ENCODE results near the gene FAM181A. TPM values are rescaled to one million over a fixed set of nuclear protein-coding genes. Genes with fewer than 3 reads are reported as not detected.

Gene FAM181A
- polyA plus RNA-seq, 1 donor (not counting 4 experiments of a cell fraction or from before 2014, with no cell fraction given): 0.04 TPM

DNA sequence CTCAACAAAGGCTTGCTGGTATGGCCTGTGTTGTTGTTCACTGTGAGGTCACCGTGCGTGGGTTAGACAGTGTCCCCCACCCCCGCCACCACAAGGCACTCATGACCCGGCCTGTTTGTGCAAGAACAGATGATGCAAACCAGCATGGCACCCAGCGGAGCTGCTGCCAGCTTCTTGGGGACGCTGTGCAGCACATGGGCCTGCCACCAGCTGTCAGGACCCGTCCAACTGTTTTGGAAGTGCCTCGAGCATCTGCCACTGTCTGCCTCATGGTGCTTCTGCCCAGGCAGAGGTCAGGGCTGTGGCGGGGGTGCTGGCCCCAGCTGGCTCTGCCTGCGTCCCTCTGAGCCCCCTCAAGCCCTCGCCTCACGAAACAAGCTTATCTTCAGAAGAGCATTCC lies 47.7 kb downstream of the FAM181A start:
- Histone ChIP-seq H3K9me1 (ENCODE audit: control insufficient read depth, extremely low read depth, insufficient read depth, low read length) (no peaks in the 10 kb centered on the region), H3K27me3 (ENCODE audit: control insufficient read depth, extremely low read depth, insufficient read depth, low read length) (peaks cover 22% of the 10 kb centered on the region), H3K4me3 (ENCODE audit: control insufficient read depth in 2 of 3, extremely low read depth in 1 of 3, insufficient read depth in 2 of 3, low read depth in 1 of 3, low read length in 3 of 3) (no peak overlapping the region), H3K9me3 (ENCODE audit: control insufficient read depth, low read depth, low read length) (no peaks in the 10 kb centered on the region), H3K27ac (ENCODE audit: control insufficient read depth, insufficient read depth, low read length) (no peak overlapping the region), H3K4me2 (ENCODE audit: control insufficient read depth, extremely low read depth, insufficient read depth, low read depth, low read length) (no peak overlapping the region), H3K36me3 (ENCODE audit: control insufficient read depth in 2 of 2, extremely low read depth in 1 of 2, insufficient read depth in 2 of 2, low read length in 2 of 2) (no peaks in the 10 kb centered on the region), H3K4me1 (ENCODE audit: control insufficient read depth, extremely low read depth, insufficient read depth, low read length) (no peaks in the 10 kb centered on the region), H3K9ac (ENCODE audit: control insufficient read depth, extremely low read depth, insufficient read depth, low read length) (no peak overlapping the region), H2AFZ (ENCODE audit: control insufficient read depth, low read length) (no peak overlapping the region), H4K20me1 (ENCODE audit: control insufficient read depth, extremely low read depth, insufficient read depth, low read length) (no peaks in the 10 kb centered on the region), H3K79me2 (ENCODE audit: control insufficient read depth, insufficient read depth, low read length) (no peaks in the 10 kb centered on the region)
- DNase-seq (ENCODE audit: low read depth, low spot score) (no peak), FAIRE-seq (no peak)
- dilution Hi-C loops (cut with MboI; ENCODE audit: extremely low pct_ligation_motif_present, low sequenced_read_pairs): no loop called here
- TF ChIP-seq, protein P1, sequence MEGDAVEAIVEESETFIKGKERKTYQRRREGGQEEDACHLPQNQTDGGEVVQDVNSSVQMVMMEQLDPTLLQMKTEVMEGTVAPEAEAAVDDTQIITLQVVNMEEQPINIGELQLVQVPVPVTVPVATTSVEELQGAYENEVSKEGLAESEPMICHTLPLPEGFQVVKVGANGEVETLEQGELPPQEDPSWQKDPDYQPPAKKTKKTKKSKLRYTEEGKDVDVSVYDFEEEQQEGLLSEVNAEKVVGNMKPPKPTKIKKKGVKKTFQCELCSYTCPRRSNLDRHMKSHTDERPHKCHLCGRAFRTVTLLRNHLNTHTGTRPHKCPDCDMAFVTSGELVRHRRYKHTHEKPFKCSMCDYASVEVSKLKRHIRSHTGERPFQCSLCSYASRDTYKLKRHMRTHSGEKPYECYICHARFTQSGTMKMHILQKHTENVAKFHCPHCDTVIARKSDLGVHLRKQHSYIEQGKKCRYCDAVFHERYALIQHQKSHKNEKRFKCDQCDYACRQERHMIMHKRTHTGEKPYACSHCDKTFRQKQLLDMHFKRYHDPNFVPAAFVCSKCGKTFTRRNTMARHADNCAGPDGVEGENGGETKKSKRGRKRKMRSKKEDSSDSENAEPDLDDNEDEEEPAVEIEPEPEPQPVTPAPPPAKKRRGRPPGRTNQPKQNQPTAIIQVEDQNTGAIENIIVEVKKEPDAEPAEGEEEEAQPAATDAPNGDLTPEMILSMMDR (optimal IDR thresholded peaks at IDR 0.05 in 1 of 3, IDR thresholded peaks at IDR 0.05 in 1 of 3, conservative IDR thresholded peaks at IDR 0.05 in 1 of 3; ENCODE audit: extremely low read depth in 1 of 3, insufficient read depth in 2 of 3, low read length in 3 of 3): no peak
- TF ChIP-seq EZH2 (IDR thresholded peaks at IDR 0.05; ENCODE audit: low read length): no peak

DNA sequence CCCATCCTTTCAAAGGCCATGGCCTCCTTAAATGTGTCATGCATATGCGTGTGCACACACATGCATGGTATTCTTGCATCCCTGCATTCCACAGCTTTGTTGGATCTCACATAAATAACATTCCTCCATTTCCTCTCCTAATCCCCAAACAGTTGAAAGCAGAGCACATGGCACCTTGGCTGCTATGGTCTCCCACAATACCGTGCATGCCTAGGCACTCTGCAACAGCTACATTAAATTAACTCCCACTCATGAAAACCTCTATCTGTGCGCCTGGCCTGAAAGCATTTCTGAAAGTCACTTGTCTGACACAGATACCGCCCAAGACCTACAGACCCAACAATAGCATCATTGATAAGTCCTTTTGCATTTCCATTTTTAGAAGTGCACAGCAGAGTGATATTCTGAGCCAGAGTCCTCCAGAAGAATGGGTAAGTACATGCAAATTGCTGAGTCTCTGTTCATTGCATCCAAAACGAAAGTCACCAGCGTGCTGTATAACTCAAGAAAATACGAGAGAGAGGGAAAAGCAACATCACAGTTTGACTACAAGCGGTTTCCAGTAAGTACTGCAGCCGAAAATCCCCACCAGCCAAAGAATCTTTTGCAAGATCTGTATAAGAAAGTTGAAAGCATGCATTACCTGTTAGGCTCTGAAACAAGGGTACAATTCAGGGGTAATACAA lies 48.8 kb downstream of the FAM181A start:
- TF ChIP-seq, protein P1 (optimal IDR thresholded peaks at IDR 0.05 in 1 of 3, IDR thresholded peaks at IDR 0.05 in 1 of 3, conservative IDR thresholded peaks at IDR 0.05 in 1 of 3; ENCODE audit: extremely low read depth in 1 of 3, insufficient read depth in 2 of 3, low read length in 3 of 3): no peak
- TF ChIP-seq EZH2 (IDR thresholded peaks at IDR 0.05; ENCODE audit: low read length): no peak
- H3K79me2 ChIP-seq (ENCODE audit: control insufficient read depth, insufficient read depth, low read length): no peaks in the 10 kb centered on the region
- dilution Hi-C loops (cut with MboI; ENCODE audit: extremely low pct_ligation_motif_present, low sequenced_read_pairs): no loop called here
- no peaks in the 10 kb centered on the region for H3K9me3 ChIP-seq (ENCODE audit: control insufficient read depth, low read depth, low read length)
- no peaks in the 10 kb centered on the region for H4K20me1 ChIP-seq (ENCODE audit: control insufficient read depth, extremely low read depth, insufficient read depth, low read length)
- no peaks in the 10 kb centered on the region for H3K9me1 ChIP-seq (ENCODE audit: control insufficient read depth, extremely low read depth, insufficient read depth, low read length)
- DNase-seq (ENCODE audit: low read depth, low spot score) (no peak), FAIRE-seq (no peak)
- H2AFZ ChIP-seq (ENCODE audit: control insufficient read depth, low read length): no peak overlapping the region
- H3K27ac ChIP-seq (ENCODE audit: control insufficient read depth, insufficient read depth, low read length): no peak overlapping the region
- no peaks in the 10 kb centered on the region for H3K36me3 ChIP-seq (ENCODE audit: control insufficient read depth in 2 of 2, extremely low read depth in 1 of 2, insufficient read depth in 2 of 2, low read length in 2 of 2)
- no peak overlapping the region for H3K4me2 ChIP-seq (ENCODE audit: control insufficient read depth, extremely low read depth, insufficient read depth, low read depth, low read length)
- peaks cover 25% of the 10 kb centered on the region for H3K27me3 ChIP-seq (ENCODE audit: control insufficient read depth, extremely low read depth, insufficient read depth, low read length)
- no peaks in the 10 kb centered on the region for H3K4me1 ChIP-seq (ENCODE audit: control insufficient read depth, extremely low read depth, insufficient read depth, low read length)
- H3K4me3 ChIP-seq (ENCODE audit: control insufficient read depth in 2 of 3, extremely low read depth in 1 of 3, insufficient read depth in 2 of 3, low read depth in 1 of 3, low read length in 3 of 3): no peak overlapping the region
- H3K9ac ChIP-seq (ENCODE audit: control insufficient read depth, extremely low read depth, insufficient read depth, low read length): no peak overlapping the region

Data from keratinocyte (primary cell).